H7 (cell line): ENCODE measurements around the gene CCDC187. TPM values are rescaled to one million over a fixed set of nuclear protein-coding genes. Genes with fewer than 3 reads are reported as not detected.

ENCODE experiments used
- DNase-seq: peaks from one replicate; pipeline ENCODE4 v3.0.0; 2012
- H3K27me3 ChIP-seq: 2 replicates; pipeline ENCODE4 v1.6.0; 2011; ENCODE audit warnings: mild to moderate bottlenecking, low read length; ENCODE audit not compliant: control insufficient read depth, insufficient read depth
- H3K36me3 ChIP-seq: replicated peaks from 2 replicates; pipeline ENCODE4 v1.5.1; 2011; ENCODE audit warnings: low read length; ENCODE audit not compliant: control insufficient read depth, insufficient read depth
- H3K4me3 ChIP-seq: 2 replicates; pipeline ENCODE4 v1.5.1; 2011; ENCODE audit warnings: low read depth, mild to moderate bottlenecking, control low read depth, low read length, moderate library complexity; ENCODE audit not compliant: insufficient read depth
- total RNA-seq: library from RNA; depleted of rRNA; stranded (reverse); fragments of >200 nt; shearing (Covaris generic); gene quantifications from 2 replicates; pipeline ENCODE4 v1.2.3, GENCODE V29; 2014

CCDC187 gene
- total RNA-seq, 1 experiment from 2014 or later, result not detected

DNA sequence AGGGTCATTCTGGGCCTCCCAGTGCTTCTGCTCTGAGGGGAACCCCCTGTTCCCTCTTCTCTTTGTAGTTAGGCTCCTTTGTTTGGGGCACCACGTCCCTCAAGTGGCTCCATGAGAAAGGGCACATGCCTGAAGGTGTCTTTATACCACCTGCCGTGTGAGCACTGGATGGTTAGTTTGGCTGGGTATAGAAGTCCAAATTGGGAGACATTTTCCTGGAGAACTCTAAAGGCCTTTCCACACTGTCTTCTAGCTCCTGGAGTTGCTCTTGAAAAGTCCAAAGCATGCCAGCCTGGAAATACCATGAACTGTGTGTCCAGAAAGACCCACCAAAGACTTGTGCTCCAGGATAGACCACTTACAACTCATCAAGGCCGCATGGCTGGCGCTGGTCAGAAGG is 11.1 kb upstream of the CCDC187 start:
- Histone ChIP-seq H3K36me3 (no peaks in the 10 kb centered on the region), H3K27me3 (no peaks in the 10 kb centered on the region), H3K4me3 (no peak overlapping the region)
- DNase-seq, result no peak

DNA sequence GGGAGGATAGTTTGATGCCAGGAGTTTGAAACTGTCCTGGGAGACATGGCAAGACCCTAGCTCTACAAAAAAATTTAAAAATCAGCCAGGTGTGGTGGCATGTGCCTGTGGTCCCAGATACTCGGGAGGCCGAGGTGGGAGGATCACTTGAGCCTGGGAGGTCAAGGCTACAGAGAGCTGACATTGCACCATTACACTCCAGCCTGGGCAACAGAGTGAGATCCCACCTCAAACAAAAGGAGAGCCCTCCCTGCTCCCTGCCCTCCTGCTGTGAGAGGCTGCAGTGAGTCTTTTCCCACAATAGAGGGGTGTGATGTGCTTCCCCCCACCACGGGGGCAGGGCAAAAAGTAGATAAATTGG is 10.1 kb upstream of the CCDC187 start:
- no peak for DNase-seq

DNA sequence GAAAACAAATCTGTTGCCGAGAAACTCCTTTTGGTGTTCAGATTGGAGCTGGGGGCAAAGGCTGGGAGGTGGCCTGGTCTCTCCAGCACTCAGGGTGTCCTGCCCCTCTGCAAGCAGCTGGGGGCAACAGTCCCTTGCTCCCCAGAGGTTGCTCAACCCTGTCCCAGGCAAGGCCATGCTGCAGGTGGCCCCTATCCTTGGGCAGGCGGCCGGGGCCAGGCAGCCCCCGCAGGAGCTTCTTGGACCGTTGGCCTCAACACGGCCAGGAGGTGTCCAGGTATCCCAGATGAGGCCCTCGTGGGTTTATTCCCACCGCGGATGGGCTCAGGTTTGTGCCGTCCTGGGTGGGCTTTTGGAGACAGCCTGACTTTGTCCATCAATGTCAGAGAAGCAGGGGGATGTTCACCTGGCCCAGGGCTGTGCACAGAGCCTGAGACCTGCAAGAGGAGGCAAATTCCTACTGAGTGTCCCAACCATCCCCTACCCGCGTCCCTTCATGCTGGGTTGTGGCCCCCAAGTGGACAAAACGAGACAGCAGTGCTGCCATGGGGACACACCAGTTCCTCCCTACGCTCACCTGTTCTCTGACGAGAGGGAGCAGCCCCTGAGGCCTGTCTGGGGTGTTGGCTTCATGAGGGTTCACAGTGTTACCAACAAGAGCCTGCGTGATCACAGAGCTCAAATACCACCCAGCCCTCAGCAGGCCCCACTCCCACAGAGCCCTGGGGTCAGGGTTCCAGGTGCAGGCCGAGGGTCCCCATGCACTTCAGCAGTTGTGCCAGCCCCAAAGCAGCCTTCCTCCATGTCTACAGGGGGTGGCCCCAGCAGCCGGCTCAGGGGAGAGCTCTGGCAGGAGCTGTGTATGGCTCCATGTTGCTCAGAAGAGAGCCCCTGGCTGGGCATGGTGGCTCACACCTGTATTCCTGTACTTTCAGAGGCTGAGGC is 9.5 kb upstream of the CCDC187 start:
- Histone ChIP-seq H3K36me3 (no peaks in the 10 kb centered on the region), H3K4me3 (no peak overlapping the region), H3K27me3 (no peaks in the 10 kb centered on the region)
- peak; percentile 75 for DNase-seq

More for the DNA sequence above, 10.1 kb upstream of the CCDC187 start:
- Histone ChIP-seq H3K4me3 (no peak overlapping the region), H3K36me3 (no peaks in the 10 kb centered on the region), H3K27me3 (no peaks in the 10 kb centered on the region)

DNA sequence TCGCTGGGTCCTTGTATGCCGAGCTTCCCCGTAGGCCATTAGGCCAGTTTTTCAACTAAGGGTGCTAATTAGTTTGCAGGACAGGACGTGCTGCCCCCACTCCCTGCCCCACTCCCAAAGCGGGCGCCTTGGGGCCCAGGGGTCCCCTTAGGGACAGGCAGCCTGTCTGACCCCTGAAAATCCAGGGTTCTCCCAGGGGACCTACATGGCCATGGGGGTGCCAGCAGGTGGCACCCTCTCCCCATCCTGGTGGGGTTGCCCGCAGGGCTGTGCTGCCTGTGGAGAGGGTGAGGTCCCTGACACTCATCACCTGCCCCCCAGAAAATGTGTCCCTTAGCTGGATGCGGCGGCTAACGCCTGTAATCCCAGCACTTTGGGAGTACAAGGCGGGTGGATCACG is 8.5 kb upstream of the CCDC187 start:
- Histone ChIP-seq H3K36me3 (no peaks in the 10 kb centered on the region), H3K27me3 (no peaks in the 10 kb centered on the region), H3K4me3 (no peak overlapping the region)
- peak; percentile 90 for DNase-seq

DNA sequence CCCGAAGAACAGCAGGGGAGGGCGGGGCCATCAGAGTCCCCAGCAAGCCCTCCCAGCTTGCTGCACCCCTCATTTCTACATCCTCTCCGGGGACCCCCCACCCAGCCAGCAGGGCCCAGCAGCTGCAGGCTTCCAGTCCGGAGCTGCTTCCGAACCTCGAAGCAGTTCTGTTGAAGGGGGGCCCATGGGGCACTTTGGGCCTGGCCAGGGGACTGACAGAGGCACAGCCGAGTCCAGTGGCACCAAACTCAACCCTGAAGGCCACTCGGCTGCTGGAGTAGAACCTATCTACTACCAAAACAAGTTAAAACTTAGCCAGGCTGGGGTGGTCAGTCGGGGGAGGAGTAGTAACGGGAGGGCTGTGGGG is 8.1 kb upstream of the CCDC187 start:
- Histone ChIP-seq H3K27me3 (no peaks in the 10 kb centered on the region), H3K36me3 (no peaks in the 10 kb centered on the region), H3K4me3 (no peak overlapping the region)
- DNase-seq, result no peak

DNA sequence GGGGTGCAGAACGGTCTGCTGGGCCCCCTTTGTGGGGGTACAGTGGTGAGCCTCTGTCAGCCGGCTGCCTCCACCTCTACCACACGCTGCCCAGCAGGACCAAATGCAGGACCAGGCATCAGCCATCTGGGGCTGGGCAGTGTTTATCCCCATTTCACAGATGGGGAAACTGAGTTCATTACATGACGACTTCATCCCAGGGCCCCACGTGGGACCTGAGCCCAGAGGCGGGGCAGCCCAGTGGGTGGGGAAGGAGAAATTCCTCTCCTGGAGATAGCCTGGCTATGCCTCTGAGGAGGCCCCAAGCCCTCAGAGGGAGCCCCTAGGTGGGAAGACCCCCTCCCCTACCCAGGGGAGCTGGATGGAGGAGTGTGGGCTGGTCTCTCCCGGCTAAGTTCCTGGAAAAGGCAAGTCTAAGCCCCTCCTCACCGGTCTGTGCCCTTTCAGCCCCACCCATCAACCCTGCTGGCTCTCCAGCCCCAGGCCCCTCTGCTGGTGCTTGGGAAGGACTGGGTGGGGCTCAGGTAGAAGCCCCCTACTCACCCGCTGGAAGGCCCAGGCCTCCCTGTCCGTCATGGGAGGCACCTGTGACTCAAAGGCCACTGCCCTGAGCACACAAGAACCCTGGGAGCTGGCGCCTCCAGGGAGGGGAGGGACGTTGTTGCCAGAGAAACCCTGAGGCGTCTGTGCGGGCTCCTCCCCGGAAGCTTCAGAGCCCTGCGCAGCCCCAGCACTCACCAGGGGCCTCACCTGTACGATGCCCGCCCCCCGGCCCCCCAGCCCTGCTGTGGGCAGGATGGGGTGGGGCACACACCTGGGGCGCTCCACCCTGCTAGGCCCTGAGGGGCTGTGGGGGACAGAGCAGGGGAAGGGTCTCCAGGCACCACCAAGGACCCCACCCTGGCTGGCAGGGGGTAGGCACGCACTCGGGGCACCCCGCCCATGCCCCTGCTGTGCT is 7.4 kb upstream of the CCDC187 start:
- DNase-seq, result no peak
- H3K27me3 ChIP-seq, result no peaks in the 10 kb centered on the region

DNA sequence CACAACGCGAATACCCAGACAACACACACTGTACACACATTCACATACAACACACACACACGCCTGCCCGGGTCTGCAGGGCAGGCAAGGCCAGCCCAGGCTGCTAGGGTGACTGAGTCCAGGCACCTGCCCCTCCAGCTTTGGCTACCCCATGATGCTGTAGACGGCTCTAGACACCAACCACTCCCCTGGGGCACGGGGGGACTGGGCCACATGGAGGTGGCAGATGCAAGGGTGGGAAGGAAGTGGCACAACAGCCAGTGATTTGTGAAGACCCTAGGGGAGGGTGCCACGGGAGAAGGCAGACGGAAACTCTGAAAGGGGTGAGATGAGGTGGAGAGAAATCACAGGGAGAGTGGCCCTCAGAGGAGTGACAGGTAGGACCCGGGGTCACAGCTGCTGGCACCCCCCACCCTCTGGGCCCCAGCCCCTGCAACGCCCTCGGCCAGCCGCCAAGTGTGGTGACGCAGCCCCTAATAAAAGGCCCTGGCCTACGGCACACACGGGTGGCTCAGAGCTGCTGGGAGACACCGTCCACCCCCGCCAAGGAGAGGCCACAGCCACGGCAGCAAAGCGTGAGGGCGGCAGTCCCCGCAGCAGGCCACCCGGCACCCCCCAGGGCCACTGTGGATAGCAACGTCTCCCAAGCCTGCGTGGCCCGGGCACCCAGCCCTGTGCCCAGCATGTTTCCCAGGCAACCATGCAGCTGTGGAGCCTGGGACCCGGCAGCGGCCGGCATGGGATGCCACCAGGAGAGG is 6.6 kb upstream of the CCDC187 start:
- H3K27me3 ChIP-seq, result no peaks in the 10 kb centered on the region
- no peaks in the 10 kb centered on the region for H3K36me3 ChIP-seq
- DNase-seq, result no peak
- no peak overlapping the region for H3K4me3 ChIP-seq

More for the DNA sequence above, 7.4 kb upstream of the CCDC187 start:
- Histone ChIP-seq H3K36me3 (no peaks in the 10 kb centered on the region), H3K4me3 (no peak overlapping the region)

DNA sequence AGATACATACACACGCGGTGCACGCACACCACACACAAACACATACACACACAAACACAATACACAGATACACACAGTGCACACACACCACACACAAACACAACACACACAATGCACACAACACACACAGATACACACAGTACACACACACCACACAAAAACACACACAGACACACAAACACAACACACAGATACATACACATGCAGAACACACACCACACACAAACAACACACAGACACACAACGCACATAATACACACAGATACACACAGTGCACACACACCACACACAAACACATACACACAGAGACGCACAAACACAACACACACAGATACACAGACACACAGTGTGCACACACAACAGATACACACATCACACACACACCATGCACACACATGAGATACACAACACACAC is 5.9 kb upstream of the CCDC187 start:
- no peaks in the 10 kb centered on the region for H3K36me3 ChIP-seq
- H3K4me3 ChIP-seq, result no peak overlapping the region
- no peaks in the 10 kb centered on the region for H3K27me3 ChIP-seq
- no peak for DNase-seq

DNA sequence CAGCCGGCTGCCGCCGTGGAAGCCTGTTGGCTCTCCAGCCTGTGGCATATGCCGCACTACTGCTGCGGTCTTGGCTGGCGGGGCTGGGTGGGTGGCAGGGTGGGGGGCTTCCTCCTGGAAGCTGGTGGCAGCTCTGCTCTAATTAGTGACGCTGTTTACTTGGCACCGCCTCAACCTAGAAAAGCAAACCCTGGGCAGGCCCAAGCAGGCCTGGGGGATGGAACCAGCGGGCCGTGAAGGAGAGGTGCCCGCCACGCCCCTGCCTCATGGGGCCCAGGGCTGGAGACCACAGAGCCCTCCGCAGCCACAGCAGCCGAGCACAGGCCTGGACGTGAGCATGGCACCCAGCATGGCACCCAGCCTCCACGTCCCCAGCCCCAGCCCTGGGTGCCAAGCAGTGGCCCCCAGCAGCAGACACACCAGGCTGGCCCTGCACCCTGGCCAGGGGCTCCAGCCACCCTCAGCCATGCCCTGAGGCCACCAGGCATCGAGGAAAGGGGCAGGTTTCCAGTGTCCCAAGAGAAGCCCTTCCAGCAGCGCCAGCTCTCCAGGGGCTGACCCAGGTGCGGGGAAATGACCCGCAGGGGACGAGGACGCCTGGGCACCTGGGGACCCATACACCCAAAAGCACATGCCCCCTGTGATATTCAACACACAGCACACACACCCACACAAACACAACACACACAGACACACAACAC is 5.4 kb upstream of the CCDC187 start:
- no peaks in the 10 kb centered on the region for H3K36me3 ChIP-seq
- H3K4me3 ChIP-seq, result no peak overlapping the region
- no peak for DNase-seq
- no peaks in the 10 kb centered on the region for H3K27me3 ChIP-seq

DNA sequence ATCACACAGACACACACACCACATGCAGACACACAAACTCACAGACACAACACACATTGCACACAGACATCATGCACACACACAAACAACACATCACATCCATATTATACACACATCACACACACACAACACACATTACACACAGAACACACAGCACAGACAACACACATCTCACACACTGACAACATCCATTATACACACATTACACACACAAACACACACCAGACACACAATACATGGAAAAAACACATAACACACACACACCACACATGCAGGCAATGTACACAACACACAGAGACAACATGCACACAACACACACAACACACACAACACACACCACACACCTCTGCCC is 4.8 kb upstream of the CCDC187 start:
- Histone ChIP-seq H3K27me3 (no peaks in the 10 kb centered on the region), H3K36me3 (no peaks in the 10 kb centered on the region), H3K4me3 (no peak overlapping the region)
- no peak for DNase-seq

DNA sequence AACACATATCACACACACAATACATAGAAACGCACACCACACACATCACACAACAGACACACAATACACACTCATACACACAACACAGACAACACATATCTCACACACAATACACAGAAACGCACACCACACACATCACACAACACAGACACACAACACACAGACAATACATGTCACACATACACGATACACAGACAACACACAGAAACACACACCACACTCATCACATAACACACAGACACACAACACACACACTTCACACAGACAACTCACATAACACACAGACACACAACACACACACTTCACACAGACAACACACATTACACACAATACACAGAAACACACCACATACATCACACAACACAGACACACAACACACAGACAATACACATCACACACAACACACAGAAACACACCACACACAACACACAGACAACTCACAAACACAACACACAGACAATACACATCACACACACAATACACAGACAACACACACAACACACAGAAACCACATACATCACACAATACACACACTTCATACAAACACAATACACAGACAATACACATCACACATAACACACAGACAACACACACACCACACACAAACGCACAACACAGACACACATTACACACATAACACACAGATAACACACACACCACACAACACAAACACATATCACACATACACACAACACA is 4.3 kb upstream of the CCDC187 start:
- Histone ChIP-seq H3K27me3 (no peaks in the 10 kb centered on the region), H3K4me3 (no peak overlapping the region), H3K36me3 (no peaks in the 10 kb centered on the region)
- no peak for DNase-seq

DNA sequence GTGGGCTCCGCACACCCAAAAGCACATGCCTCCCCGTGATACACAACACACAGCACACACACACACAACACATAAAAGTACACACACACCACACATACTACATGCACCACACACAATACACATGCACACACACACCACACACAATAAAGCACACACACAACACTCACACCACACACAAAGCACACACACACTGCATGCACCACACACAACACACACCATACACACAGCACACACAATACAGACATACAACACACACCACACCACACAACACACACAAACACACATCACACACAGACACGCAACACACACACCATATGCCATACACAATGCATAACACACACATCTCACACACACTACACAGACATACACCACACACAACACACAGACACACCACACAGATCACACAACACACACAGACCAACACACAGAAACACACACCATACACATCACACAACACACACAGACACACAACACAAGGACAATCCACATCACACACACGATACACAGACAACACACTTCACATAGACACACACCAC is 3.4 kb upstream of the CCDC187 start:
- DNase-seq, result no peak
- H3K4me3 ChIP-seq, result no peak overlapping the region

More for the DNA sequence above, 3.4 kb upstream of the CCDC187 start:
- Histone ChIP-seq H3K36me3 (no peaks in the 10 kb centered on the region), H3K27me3 (no peaks in the 10 kb centered on the region)
